ENCODE results near the gene STARD7.

Gene STARD7

DNA sequence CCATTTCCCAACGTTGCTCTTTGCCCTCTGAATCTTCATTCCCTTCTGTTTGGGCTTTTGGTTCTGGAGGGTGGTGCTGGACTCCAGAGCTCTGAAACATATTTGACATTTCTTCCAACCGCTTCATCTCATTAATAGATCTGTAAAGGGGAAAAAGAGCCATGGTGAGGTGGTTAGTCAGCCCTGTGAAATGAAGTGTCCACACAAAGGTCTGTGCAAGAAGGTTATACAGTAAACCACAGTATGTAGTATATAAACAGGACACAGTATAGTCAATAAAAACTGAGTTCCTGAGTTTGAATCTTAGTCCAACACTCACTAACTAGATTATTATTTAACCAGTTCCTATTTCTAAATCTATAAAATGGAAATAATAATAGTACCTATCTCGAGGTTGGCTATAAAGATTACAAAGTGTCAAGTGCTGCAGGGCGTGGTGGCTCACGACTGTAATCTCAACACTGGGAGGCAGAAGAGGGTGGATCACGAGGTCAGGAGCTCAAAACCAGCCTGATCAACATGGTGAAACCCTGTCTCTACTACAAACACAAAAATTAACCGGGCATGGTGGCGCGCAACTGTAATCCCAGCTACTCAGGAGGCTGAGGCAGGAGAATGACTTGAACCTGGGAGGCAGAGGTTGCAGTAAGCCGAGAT lies 13.1 kb downstream of the STARD7 start:
- no peak for DNase-seq

DNA sequence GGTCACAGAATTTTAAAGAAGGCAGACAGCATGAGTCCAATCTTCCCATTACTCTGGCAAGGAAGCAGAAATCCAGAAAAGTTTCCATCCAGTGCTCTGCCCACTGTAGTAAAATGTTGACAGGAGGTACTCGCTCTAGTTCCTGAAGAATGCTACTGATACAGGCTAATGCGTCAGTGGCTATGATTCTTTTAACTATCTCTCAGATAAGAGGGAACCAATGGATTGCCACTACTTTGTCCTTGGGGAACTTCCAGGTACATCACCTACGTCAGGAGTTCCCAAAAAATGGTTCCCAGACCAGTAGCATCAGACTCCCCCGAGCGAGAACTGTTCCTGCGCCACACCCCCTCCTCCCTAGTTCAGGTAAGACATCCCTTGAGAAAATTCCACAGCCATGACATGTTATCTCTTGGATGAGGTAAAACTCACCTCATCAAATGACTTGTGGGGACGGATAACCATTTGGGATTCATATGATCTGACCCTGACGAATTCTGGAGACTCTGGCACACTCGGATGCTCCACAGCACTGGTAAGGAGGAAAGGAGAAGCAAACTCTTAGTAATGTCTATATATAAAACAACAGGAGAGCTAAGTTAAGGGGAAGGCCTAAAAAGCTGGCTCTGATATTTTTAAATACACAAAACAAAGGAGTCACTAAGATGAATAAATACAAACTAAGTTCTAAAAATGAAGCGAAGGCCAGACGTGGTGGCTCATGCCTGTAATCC lies 16.5 kb downstream of the STARD7 start:
- no peak for DNase-seq

- DNase-seq: no peak
These were observed 19.7 kb downstream of the STARD7 start for GRCh38 chr2:96188821-96189526.

DNA sequence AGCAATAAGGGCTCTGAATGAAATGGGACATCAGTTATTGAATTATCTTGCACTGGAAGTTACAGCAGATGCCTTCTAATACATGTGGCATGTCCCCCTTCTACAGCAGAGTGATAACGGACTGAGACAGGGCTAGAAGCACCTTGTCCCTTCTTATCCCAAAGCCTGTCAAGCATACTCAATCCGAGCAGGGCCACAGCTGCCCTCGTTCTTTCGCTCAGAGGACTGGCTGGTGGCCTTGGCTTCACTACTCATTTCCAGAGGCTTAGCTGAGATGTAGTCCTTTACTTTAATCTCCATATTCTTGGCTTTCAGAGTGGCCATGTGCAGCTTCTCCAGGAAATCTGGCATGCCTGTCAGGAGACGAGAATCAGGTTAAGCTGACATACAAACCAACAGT lies 22.1 kb downstream of the STARD7 start:
- DNase-seq: no peak

DNA sequence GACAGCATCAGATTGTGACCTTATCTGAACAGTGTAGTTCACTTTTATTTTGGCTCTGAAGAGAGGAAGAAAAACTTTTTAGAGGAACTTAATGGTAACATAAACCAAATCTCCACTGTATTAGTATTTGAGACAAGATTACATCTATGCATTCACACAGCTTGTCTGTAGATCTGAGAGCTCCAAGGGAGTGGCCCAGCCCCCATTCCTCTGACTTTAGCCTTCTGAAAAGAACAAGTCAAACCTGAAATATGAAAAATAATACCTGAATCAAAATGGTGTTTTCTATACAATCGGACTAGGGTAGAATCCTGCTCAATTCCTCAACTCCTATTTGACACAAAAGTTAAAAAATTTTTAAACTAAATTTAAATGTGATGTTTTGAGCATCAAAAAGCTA lies 23.1 kb downstream of the STARD7 start:
- no peak for DNase-seq

DNA sequence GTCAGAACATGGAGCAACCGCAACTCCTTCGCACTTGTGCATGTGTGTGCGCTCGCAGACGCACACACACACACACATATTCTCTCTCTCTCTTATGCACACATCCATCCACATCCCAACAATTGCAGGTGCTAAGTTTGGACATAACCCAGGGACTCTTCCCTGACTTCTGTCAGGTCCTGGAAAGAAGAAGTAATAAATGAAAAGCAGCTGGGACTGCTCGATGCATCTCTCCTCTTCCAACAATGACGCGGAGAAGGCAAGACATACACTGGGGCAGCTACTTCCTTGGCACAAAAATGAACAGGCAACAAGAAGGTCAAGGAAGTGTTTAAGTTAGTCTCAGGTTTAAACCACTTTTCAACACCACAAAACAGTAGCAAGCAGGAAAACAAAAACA lies 23.6 kb downstream of the STARD7 start:
- DNase-seq: no peak

DNA sequence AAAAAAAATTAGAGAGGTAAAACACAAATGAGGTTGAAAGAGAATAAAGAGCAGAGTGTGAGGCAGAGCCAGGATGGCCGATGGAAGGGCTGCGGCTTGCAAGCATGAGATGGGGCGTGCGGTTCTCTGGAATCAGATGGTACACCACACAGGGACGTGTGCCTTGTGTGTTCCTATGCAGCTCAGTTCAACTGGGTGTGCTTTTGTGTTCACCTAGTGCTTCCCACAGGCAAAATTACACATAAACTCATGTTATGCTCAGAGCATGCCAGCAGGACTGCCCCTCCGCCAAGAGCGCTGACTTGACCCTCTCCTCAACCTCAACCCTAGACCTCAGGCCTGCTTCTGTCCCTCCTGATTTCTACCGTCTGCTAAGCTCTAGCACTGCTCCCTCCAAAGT lies 24.4 kb downstream of the STARD7 start:
- no peak for DNase-seq

GRCh38 chr2:96181529-96181928 lies 27.1 kb downstream of the STARD7 start:
- no peak for DNase-seq

DNA sequence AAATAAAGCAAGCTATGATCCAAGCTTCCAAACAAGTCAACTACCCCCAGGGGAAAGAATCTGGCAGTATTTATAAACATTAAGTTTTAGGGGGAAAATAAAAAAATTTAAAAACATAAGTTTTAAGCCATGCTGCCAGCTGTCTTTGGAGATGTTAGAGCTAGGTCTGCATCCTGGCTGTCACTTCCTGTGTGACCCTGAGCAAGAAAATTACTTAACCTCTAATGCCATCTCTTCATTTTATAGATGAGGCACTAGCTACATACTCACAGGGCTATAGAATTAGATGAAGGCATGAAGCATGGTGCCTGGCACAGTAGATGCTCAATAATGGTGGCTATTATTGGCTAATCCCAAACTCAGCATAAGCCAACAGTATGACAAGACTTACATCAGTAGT lies 28.1 kb downstream of the STARD7 start:
- DNase-seq: no peak

DNA sequence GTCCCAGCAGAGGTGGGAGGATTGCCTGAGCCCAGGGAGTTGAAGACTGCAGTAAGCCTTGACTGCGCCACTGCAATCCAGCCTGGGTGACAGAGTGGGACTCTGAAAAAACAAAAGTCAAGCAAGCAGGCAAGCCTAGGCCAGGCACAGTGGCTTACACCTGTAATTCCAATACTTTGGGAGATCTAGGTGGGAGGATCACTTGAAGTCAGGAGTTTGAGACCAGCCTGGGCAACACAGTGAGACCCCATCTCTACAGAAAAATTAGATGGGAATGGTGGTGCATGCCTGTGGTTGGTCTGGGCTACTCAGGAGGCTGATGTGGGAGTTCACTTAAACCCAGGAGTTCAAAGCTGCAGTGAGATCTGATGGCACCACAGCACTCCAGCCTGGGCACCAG lies 28.6 kb downstream of the STARD7 start:
- DNase-seq: no peak

DNA sequence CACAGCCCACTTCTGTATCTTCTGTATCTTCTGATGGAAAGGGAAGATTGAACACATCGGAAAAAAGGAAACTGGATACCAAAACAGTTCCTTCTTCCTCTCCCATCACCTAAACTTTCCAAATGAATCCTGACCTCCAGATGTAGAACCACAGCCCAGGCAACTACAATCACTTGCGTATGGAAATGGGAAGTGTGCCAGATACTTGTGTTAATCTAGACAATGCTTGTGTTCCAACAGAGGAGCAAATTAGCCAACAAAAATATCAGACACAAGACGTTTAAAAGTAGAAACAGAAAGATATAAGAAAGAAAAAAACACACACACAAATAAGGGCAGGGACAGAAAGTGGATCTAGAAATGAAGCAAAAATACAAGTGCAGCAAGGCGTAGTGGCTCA lies 32.0 kb downstream of the STARD7 start:
- no peak for DNase-seq

DNA sequence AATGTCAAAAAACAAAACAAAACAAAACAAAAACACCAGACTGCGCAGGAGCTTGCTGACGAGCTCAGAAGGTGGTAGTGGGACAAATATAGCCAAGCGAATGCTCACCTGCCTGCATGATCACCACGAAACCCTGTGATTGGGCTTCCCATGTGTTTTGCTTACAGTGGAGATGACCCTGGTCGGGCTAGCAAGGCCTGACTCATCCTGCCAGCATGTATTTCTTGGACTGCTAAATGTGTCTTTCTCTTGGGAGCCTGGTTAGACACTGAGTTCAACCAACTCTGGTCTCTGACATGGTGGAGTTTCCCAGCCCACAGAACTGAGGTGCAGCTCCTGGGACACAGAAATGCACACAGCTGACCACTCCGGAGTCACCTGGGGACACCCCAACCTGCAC lies 32.7 kb downstream of the STARD7 start:
- no peak for DNase-seq

DNA sequence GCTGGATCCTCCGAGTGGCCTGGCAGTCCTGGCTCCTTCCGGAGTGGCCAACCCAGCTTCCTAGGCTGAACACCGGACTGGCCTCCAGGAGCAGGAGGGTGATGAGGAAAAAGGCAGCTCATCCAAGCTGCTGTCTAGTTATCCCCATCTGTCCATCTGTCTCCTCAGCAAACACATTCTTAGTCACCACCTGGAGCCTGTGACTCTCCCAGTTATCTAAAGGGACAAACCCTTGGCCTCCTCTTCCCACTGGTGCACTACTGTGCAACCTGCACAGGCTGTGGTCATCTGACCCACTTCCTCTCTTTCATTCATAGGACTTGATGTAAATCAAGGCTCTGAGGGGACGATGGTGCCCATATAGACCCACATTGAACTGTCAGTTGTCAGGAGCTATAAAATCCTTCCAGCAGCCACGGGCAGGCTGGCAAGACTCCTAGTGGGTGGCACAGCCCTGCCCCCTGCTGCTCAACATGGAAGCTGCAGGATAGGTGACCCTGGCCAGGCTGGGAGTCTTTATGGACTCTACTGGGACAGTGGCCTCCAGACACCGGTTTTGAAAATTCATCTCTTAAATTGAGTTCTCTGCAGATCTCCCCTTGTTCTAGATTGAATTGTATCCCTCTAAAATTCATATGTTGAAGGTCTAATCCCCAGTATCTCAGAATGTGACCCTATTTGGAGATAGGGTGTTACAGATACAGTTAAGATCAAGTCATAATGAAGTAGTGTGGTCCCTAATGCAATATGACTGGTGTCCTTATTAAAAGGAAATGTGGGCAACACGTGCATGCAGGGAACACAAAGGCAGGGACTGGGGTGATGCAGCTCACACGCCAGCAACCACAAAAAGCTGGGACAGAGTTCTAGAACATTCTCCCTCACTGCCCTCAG lies 34.1 kb downstream of the STARD7 start:
- DNase-seq: peak; percentile 16

- DNase-seq: no peak
These were observed 36.8 kb downstream of the STARD7 start for GRCh38 chr2:96171831-96172230.

- no peak for DNase-seq
These were observed 38.0 kb downstream of the STARD7 start for GRCh38 chr2:96170626-96171025.

GRCh38 chr2:96169868-96170507 lies 38.6 kb downstream of the STARD7 start:
- DNase-seq: no peak

DNA sequence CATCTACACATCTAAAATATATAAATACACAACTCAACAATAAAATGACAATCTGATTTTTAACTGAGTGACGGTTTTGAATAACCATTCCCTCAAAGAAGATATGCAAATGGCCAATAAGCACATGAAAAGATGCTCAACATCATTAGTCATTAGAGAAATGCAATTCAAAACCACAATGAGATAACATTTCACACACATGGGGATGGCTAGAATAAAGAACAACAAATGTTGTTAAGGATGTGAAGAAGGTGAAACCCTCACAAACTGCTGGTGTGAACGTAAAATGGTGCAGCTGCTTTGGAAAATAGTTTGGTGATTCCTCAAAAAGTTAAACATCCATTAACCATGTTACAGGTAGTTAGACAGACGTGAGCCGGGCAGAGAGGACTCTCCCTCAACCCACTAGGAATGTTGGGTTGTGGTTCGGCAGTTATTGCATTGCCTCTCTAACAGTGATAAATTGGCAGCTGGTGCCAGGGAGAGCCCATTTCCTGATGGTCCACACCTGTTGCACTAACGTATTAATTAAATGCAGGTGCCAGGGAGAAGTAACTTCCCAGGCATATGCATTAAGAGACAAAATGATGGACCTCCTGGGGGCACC lies 41.1 kb downstream of the STARD7 start:
- DNase-seq: no peak

- no peak for DNase-seq
These were observed 44.0 kb downstream of the STARD7 start for GRCh38 chr2:96164459-96165184.

GRCh38 chr2:96163768-96164429 lies 44.7 kb downstream of the STARD7 start:
- DNase-seq: no peak

DNA sequence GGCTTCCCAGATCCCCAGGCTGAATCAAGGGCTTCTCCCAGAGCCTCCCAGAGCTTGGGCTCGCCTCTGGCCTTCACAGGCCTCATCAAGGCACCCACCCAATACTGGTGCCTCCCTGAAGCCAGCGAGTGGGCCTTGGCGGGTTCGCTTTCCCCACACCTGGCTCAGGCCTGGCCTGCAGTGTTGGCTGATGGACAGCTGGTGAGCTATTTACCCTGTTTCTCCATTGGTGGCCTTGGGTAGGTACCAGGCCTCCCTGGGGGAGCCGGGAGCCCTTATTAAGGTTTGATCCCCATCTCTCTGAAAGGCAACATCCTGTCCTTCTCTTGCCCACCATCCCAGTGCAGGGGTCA lies 45.2 kb downstream of the STARD7 start:
- no peak for DNase-seq

DNA sequence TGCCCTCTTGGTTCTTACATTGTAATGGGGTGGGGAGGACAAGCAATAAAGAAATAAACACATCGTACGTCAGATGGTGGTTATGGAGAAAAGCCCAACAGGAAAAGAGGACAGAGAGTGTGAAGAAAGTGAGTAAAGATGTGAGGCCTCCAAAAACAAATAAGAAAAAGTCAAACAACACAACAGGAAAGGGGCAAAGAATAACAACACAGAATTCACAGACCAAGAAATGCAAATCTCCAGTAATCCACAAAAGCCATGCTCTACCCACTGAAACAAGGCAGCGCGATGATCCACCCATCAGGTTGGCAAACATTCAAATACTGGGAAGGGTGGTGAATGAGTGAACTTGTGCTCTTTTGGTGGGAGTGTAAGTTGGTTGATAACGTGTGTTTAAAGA lies 46.7 kb downstream of the STARD7 start:
- no peak for DNase-seq
